ENCODE data around the gene OGFOD3.

- TF ChIP-seq CTCF (conservative IDR thresholded peaks at IDR 0.05 in 1 of 2, IDR thresholded peaks at IDR 0.05 in 1 of 2; ENCODE audit: extremely low read depth in 1 of 2, insufficient read depth in 1 of 2, low read depth in 1 of 2, low read length in 2 of 2) (no peak), EZH2 (IDR thresholded peaks at IDR 0.05; ENCODE audit: borderline replicate concordance, low read length) (no peak)
Measured at GRCh38 chr17:82449883-82450356, 31.5 kb upstream of the OGFOD3 start.

Measured in mammary epithelial cell (primary cell).